ELR (cell line): ENCODE data around the gene EFCAB5.
"Not testable (repeated sequence)": the region's sequence is repeated elsewhere in the genome, so short reads cannot be mapped to it uniquely, and the experiment has no call there.

Experiments used
- DNase-seq: peaks from one replicate; pipeline ENCODE4 v3.0.0-alpha.2; 2015; ENCODE audit warnings: low read depth

Gene EFCAB5

GRCh38 chr17:30095507-30096244, 154.2 kb downstream of the EFCAB5 start:
- peak; percentile 84 for DNase-seq

- no peak for DNase-seq
Measured at GRCh38 chr17:30101686-30102390, 160.4 kb downstream of the EFCAB5 start.

- DNase-seq = no peak
Measured at GRCh38 chr17:30103921-30104320, 162.5 kb downstream of the EFCAB5 start.

- peak; percentile 90 for DNase-seq
Measured at GRCh38 chr17:30104575-30105339, 163.3 kb downstream of the EFCAB5 start.

- DNase-seq = no peak
Measured at GRCh38 chr17:30112794-30113193, 171.4 kb downstream of the EFCAB5 start.

- DNase-seq = peak; percentile 36
Measured at GRCh38 chr17:30113213-30113612, 171.8 kb downstream of the EFCAB5 start.

- no peak for DNase-seq
Measured at GRCh38 chr17:30116345-30116660, 174.9 kb downstream of the EFCAB5 start.

- DNase-seq = peak; percentile 98
Measured at GRCh38 chr17:30116661-30117551, 175.5 kb downstream of the EFCAB5 start, which contains the start of gene NSRP1. TSS of gene NSRP1 (plus strand) at chr17:30116816. CDS start at chr17:30116844, 28 bp downstream.

- DNase-seq = peak; percentile 43
Measured at GRCh38 chr17:30117675-30118081, 176.2 kb downstream of the EFCAB5 start.

- not testable (repeated sequence) for DNase-seq
Measured at GRCh38 chr17:30118635-30119034, 177.2 kb downstream of the EFCAB5 start.

GRCh38 chr17:30124273-30124796, 182.9 kb downstream of the EFCAB5 start:
- no peak for DNase-seq

GRCh38 chr17:30130121-30130520, 188.7 kb downstream of the EFCAB5 start:
- no peak for DNase-seq

- DNase-seq = no peak
Measured at GRCh38 chr17:30132615-30133014, 191.2 kb downstream of the EFCAB5 start.

GRCh38 chr17:30133197-30133596, 191.8 kb downstream of the EFCAB5 start:
- DNase-seq = no peak

- DNase-seq = no peak
Measured at GRCh38 chr17:30134551-30134950, 193.1 kb downstream of the EFCAB5 start.

GRCh38 chr17:30137158-30137557, 195.7 kb downstream of the EFCAB5 start:
- no peak for DNase-seq

GRCh38 chr17:30147860-30148259, 206.4 kb downstream of the EFCAB5 start:
- DNase-seq = not testable (repeated sequence)

GRCh38 chr17:30148376-30148775, 206.9 kb downstream of the EFCAB5 start:
- no peak for DNase-seq

GRCh38 chr17:30151471-30151870, 210.0 kb downstream of the EFCAB5 start:
- DNase-seq = no peak

GRCh38 chr17:30153463-30153862, 212.0 kb downstream of the EFCAB5 start:
- DNase-seq = no peak

GRCh38 chr17:30155389-30155788, 214.0 kb downstream of the EFCAB5 start:
- no peak for DNase-seq
